H9 (cell line): Measurements from ENCODE around the gene SLMAP. TPM values are rescaled to one million over a fixed set of nuclear protein-coding genes. Genes with fewer than 3 reads are reported as not detected.

Source experiments
- DNase-seq: peaks from one replicate; pipeline ENCODE4 v3.0.0-alpha.2; 2017
- H2AFZ ChIP-seq: one replicate; pipeline ENCODE4 v1.6.1; 2013; ENCODE audit warnings: mild to moderate bottlenecking, low read length, control low read depth, moderate library complexity
- H2AK5ac ChIP-seq: 2 replicates; pipeline ENCODE4 v1.6.1; 2013; ENCODE audit warnings: low read length, control low read depth, mixed read lengths; ENCODE audit not compliant: insufficient read length
- H2BK120ac ChIP-seq: one replicate; pipeline ENCODE4 v1.6.1; 2013; ENCODE audit warnings: low read depth, mild to moderate bottlenecking, low read length, control low read depth, inconsistent platforms; ENCODE audit not compliant: poor library complexity, severe bottlenecking
- H2BK12ac ChIP-seq: 2 replicates; pipeline ENCODE4 v1.6.1; 2013; ENCODE audit warnings: low read length, control low read depth, mixed read lengths, low read depth; ENCODE audit not compliant: insufficient read length
- H2BK15ac ChIP-seq: 2 replicates; pipeline ENCODE4 v1.6.1; 2013; ENCODE audit warnings: low read depth, low read length, control low read depth
- H2BK20ac ChIP-seq: one replicate; pipeline ENCODE4 v1.6.1; 2013; ENCODE audit warnings: low read depth, mild to moderate bottlenecking, low read length, control low read depth, inconsistent platforms; ENCODE audit not compliant: poor library complexity, severe bottlenecking
- H2BK5ac ChIP-seq: 2 replicates; pipeline ENCODE4 v1.6.1; 2013; ENCODE audit warnings: low read length, control low read depth, mixed read lengths; ENCODE audit not compliant: insufficient read length
- H3K14ac ChIP-seq: 2 replicates; pipeline ENCODE4 v1.6.1; 2013; ENCODE audit warnings: low read length, control low read depth; ENCODE audit not compliant: insufficient read depth
- H3K18ac ChIP-seq: 2 replicates; pipeline ENCODE4 v1.6.1; 2013; ENCODE audit warnings: low read depth, mild to moderate bottlenecking, mixed read lengths, low read length, control low read depth; ENCODE audit not compliant: insufficient read length
- H3K23ac ChIP-seq: 2 replicates; pipeline ENCODE4 v1.6.1; 2013; ENCODE audit warnings: low read length, control low read depth, mixed read lengths, low read depth; ENCODE audit not compliant: insufficient read length
- H3K23me2 ChIP-seq: 2 replicates; pipeline ENCODE4 v1.6.1; 2013; ENCODE audit warnings: low read depth, mild to moderate bottlenecking, mixed read lengths, low read length, control low read depth; ENCODE audit not compliant: insufficient read length, poor library complexity, severe bottlenecking
- H3K27ac ChIP-seq: 2 replicates; pipeline ENCODE4 v1.5.1; 2013; ENCODE audit warnings: low read length, control low read depth, mixed read lengths, low read depth; ENCODE audit not compliant: insufficient read length
- H3K27me3 ChIP-seq: 2 replicates; pipeline ENCODE4 v1.6.1; 2013; ENCODE audit warnings: low read length, control low read depth, inconsistent platforms; ENCODE audit not compliant: insufficient read depth
- H3K4ac ChIP-seq: 2 replicates; pipeline ENCODE4 v1.6.1; 2013; ENCODE audit warnings: low read depth, mild to moderate bottlenecking, control low read depth, inconsistent platforms, low read length, moderate library complexity
- H3K4me1 ChIP-seq: 2 replicates; pipeline ENCODE4 v1.6.1; 2013; ENCODE audit warnings: low read length, control low read depth, inconsistent platforms; ENCODE audit not compliant: insufficient read depth
- H3K4me2 ChIP-seq: 2 replicates; pipeline ENCODE4 v1.6.1; 2013; ENCODE audit warnings: low read length, control low read depth, mixed read lengths; ENCODE audit not compliant: insufficient read length, insufficient read depth
- H3K56ac ChIP-seq: 2 replicates; pipeline ENCODE4 v1.6.1; 2013; ENCODE audit warnings: low read depth, mild to moderate bottlenecking, mixed read lengths, low read length, control low read depth; ENCODE audit not compliant: insufficient read length
- H3K79me1 ChIP-seq: 2 replicates; pipeline ENCODE4 v1.6.1; 2013; ENCODE audit warnings: low read depth, mild to moderate bottlenecking, moderate library complexity, low read length, control low read depth, inconsistent platforms; ENCODE audit not compliant: insufficient read depth, poor library complexity, severe bottlenecking
- H3K79me2 ChIP-seq: 2 replicates; pipeline ENCODE4 v1.6.1; 2013; ENCODE audit warnings: low read length, control low read depth, inconsistent platforms; ENCODE audit not compliant: insufficient read depth
- H3K9ac ChIP-seq: 2 replicates; pipeline ENCODE4 v1.6.1; 2013; ENCODE audit warnings: low read length, control low read depth, mixed read lengths; ENCODE audit not compliant: insufficient read length; ENCODE audit errors: extremely low read depth
- H3K9me3 ChIP-seq: one replicate; pipeline ENCODE4 v1.6.1; 2013; ENCODE audit warnings: low read depth, low read length, inconsistent platforms; ENCODE audit not compliant: control insufficient read depth
- H3T11ph ChIP-seq: one replicate; pipeline ENCODE4 v1.6.1; 2013; ENCODE audit warnings: mild to moderate bottlenecking, low read length, control low read depth, inconsistent platforms
- H4K20me1 ChIP-seq: one replicate; pipeline ENCODE4 v1.6.1; 2013; ENCODE audit not compliant: control insufficient read depth, insufficient read length, insufficient read depth
- H4K5ac ChIP-seq: 2 replicates; pipeline ENCODE4 v1.6.1; 2013; ENCODE audit warnings: low read depth, mild to moderate bottlenecking, mixed read lengths, low read length, control low read depth; ENCODE audit not compliant: insufficient read length
- H4K8ac ChIP-seq: replicated peaks from 2 replicates; pipeline ENCODE4 v1.6.1; 2013; ENCODE audit warnings: low read length, control low read depth, mixed read lengths, low read depth; ENCODE audit not compliant: insufficient read length
- H4K91ac ChIP-seq: 2 replicates; pipeline ENCODE4 v1.6.1; 2013; ENCODE audit warnings: low read depth, mild to moderate bottlenecking, moderate library complexity, mixed read lengths, low read length, control low read depth; ENCODE audit not compliant: insufficient read length
- H3K27ac Mint-ChIP-seq, 3 experiments: 2 replicates in 2 of 3; 3 replicates in 1 of 3; pipeline ENCODE4 v1.8.0; 2020 to 2021; ENCODE audit warnings: mixed read lengths in 3 of 3, mild to moderate bottlenecking in 1 of 3, moderate library complexity in 1 of 3
- H3K27me3 Mint-ChIP-seq: 2 replicates; pipeline ENCODE4 v1.8.0; 2021; ENCODE audit warnings: low read depth, mild to moderate bottlenecking, moderate library complexity, mixed read lengths
- H3K36me3 Mint-ChIP-seq, 3 experiments: 2 replicates in 2 of 3; 3 replicates in 1 of 3; pipeline ENCODE4 v1.8.0; 2020 to 2021; ENCODE audit warnings: low read depth in 3 of 3, mixed read lengths in 3 of 3; ENCODE audit not compliant: insufficient read depth in 1 of 3
- H3K4me1 Mint-ChIP-seq, 2 experiments: 2 replicates each; pipeline ENCODE4 v1.8.0; 2020; ENCODE audit warnings: mixed read lengths in 2 of 2
- H3K4me3 Mint-ChIP-seq, 2 experiments: 2 replicates in 1 of 2; 3 replicates in 1 of 2; pipeline ENCODE4 v1.8.0; 2020 to 2021; ENCODE audit warnings: mild to moderate bottlenecking in 2 of 2, mixed read lengths in 2 of 2, moderate library complexity in 1 of 2
- H3K9me3 Mint-ChIP-seq, 2 experiments: 2 replicates in 1 of 2; 3 replicates in 1 of 2; pipeline ENCODE4 v1.8.0; 2020; ENCODE audit warnings: mild to moderate bottlenecking in 2 of 2, mixed read lengths in 2 of 2, moderate library complexity in 1 of 2
- CTCF ChIP-seq: fragments of 200-600 bp; sonication (generic); conservative IDR thresholded peaks from 3 replicates; pipeline ENCODE4 v1.8.0; 2021; ENCODE audit warnings: antibody characterized with exemption, mild to moderate bottlenecking
- WGBS: extraction: QIAGEN DNeasy Blood & Tissue Kit; methylation state at CpG from one replicate; pipeline ENCODE4 v1.1.7; 2013; ENCODE audit warnings: missing lambda C conversion rate, low lambda C conversion rate, mixed read lengths; ENCODE audit not compliant: insufficient read length; ENCODE audit errors: extremely low coverage; 5-methylcytosine and 5-hydroxymethylcytosine counted together
- total RNA-seq: library from RNA; stranded (reverse); gene quantifications from 2 replicates; pipeline ENCODE4 v1.2.1, GENCODE V29; 2021

SLMAP gene
- total RNA-seq, 1 experiment from 2014 or later: 65.1 TPM

DNA sequence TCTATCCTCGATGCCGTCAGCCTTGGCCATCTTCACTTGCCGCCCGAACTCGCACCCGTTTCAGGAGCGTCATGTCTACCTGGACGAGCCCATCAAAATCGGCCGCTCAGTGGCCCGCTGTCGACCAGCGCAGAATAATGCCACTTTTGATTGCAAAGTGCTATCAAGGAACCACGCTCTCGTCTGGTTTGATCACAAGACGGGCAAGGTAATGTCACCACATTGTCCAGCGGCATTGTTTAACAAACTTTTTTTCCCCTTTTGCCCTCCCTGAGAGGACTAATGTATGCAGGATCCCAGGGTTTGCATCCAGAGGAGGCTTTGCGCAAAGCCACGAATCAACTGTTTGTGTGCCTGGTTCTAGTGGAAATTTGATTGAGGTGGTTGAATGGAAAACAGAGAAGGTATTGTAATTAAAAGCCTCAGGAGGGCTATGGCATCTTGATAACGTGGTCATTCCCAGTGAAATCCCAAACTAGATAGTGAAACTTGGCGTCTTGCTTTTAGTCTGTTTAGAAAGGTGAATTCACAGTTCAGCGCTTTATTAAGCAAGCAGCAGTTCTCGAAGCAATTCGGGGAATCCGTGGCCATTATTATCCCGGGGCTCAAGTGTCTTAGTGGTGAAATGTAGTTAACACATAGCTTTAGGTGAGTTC is 1.7 kb downstream of the SLMAP start:
- H3K23ac ChIP-seq: no peak overlapping the region

More for the DNA sequence above, 1.7 kb downstream of the SLMAP start:
- WGBS: no CpG with 5 or more reads among the region's 26 CpGs
- Histone ChIP-seq H3K4ac (no peak overlapping the region), H2AFZ (no peak overlapping the region), H3K27ac (no peak overlapping the region), H2AK5ac (no peak overlapping the region), H4K8ac (no peak overlapping the region), H4K91ac (no peak overlapping the region), H2BK120ac (no peak overlapping the region), H3K56ac (no peak overlapping the region), H3T11ph (no peak overlapping the region), H3K4me1 (no peaks in the 10 kb centered on the region; the same call in 1 of the 2 replicates), H3K18ac (no peak overlapping the region), H4K5ac (no peak overlapping the region), H3K27me3 (no peaks in the 10 kb centered on the region), H2BK15ac (no peak overlapping the region), H4K20me1 (no peaks in the 10 kb centered on the region), H3K23me2 (peaks cover 13% of the 10 kb centered on the region), H3K14ac (no peak overlapping the region), H2BK5ac (no peak overlapping the region), H3K79me2 (peaks cover 14% of the 10 kb centered on the region; the same call in 1 of the 2 replicates), H2BK20ac (no peak overlapping the region), H3K4me2 (peak overlapping the region; percentile 92), H3K79me1 (no peaks in the 10 kb centered on the region), H2BK12ac (no peak overlapping the region), H3K9ac (peak overlapping the region; percentile 71), H3K9me3 (no peaks in the 10 kb centered on the region)
- peaks cover 12 to 29% (median 13%) of the 10 kb centered on the region in 3 experiments; a peak in 6 of 7 replicates for H3K36me3 Mint-ChIP-seq
- DNase-seq: no peak
- peaks cover 0 to 3% of the 10 kb centered on the region in 2 experiments; a peak in 1 of 5 replicates for H3K9me3 Mint-ChIP-seq
- H3K27me3 Mint-ChIP-seq: no peaks in the 10 kb centered on the region
- TF ChIP-seq CTCF: no peak
- H3K27ac Mint-ChIP-seq: peak overlapping the region in 1 of 3 experiments; percentile 97; a peak in 3 of 7 replicates
- H3K4me3 Mint-ChIP-seq: peak overlapping the region; percentile 96 to 97
- peaks cover 22 to 28% of the 10 kb centered on the region in 2 experiments for H3K4me1 Mint-ChIP-seq
